GM23338 (cell line): ENCODE measurements around the gene ZSWIM9.
A peak's percentile ranks its signal among the peaks of the same experiment; 100 is the strongest.

Source experiments
- CREB1 ChIP-seq: fragments of 250-450 bp; sonication (Bioruptor Pico); IDR thresholded peaks from 2 replicates; pipeline ENCODE4 v1.5.0; 2020; ENCODE audit warnings: low read depth, mild to moderate bottlenecking, moderate library complexity
- EZH2 ChIP-seq: fragments of 200-600 bp; sonication (generic); IDR thresholded peaks from one replicate; pipeline ENCODE4 v1.8.0; 2017; ENCODE audit warnings: antibody characterized with exemption, mild to moderate bottlenecking, low read depth; ENCODE audit not compliant: unreplicated experiment
- EZH2phosphoT487 ChIP-seq: fragments of 200-600 bp; sonication (generic); IDR thresholded peaks from one replicate; pipeline ENCODE4 v1.8.1; 2018; ENCODE audit warnings: antibody characterized with exemption; ENCODE audit not compliant: unreplicated experiment
- JUNB ChIP-seq: IDR thresholded peaks from one replicate; pipeline ENCODE4 v1.6.1; 2016; ENCODE audit warnings: antibody characterized with exemption; ENCODE audit not compliant: unreplicated experiment
- NANOG ChIP-seq: IDR thresholded peaks from 2 replicates; pipeline ENCODE4 v1.6.1; 2016; ENCODE audit warnings: antibody characterized with exemption, borderline replicate concordance
- POLR2AphosphoS5 ChIP-seq: IDR thresholded peaks from 2 replicates; pipeline ENCODE4 v1.6.1; 2016; ENCODE audit warnings: antibody characterized with exemption, low read depth
- STAT1 ChIP-seq: IDR thresholded peaks from one replicate; pipeline ENCODE4 v1.6.1; 2016; ENCODE audit warnings: antibody characterized with exemption; ENCODE audit not compliant: unreplicated experiment
- ZNF114 ChIP-seq: fragments of 250-450 bp; sonication (Bioruptor Pico); IDR thresholded peaks from 2 replicates; pipeline ENCODE4 v1.5.0; 2020; ENCODE audit warnings: mild to moderate bottlenecking, moderate library complexity
- ZNF331 ChIP-seq: fragments of 250-450 bp; sonication (Bioruptor Pico); IDR thresholded peaks from 2 replicates; pipeline ENCODE4 v1.5.0; 2020; ENCODE audit warnings: low read depth, mild to moderate bottlenecking, moderate library complexity
- TF ChIP-seq, protein P1 (sequence below), 2 experiments: fragments of 200-600 bp in 1 of 2; sonication (generic) in 1 of 2; conservative IDR thresholded peaks; 2 replicates each; pipeline versions ENCODE4 v1.5.1 to v1.6.1; 2016 to 2017; ENCODE audit warnings: antibody characterized with exemption in 2 of 2, low read depth in 2 of 2, mild to moderate bottlenecking in 2 of 2, moderate library complexity in 1 of 2
- TF ChIP-seq, protein P2 (sequence below): IDR thresholded peaks from 2 replicates; pipeline ENCODE4 v1.6.1; 2016; ENCODE audit warnings: antibody characterized with exemption
- TF ChIP-seq, protein P3 (sequence below): IDR thresholded peaks from one replicate; pipeline ENCODE4 v1.6.1; 2018; ENCODE audit warnings: antibody characterized with exemption; ENCODE audit not compliant: unreplicated experiment
- TF ChIP-seq, protein P4 (sequence below): fragments of 250-450 bp; sonication (Bioruptor Pico); IDR thresholded peaks from 2 replicates; pipeline ENCODE4 v1.5.0; 2020; ENCODE audit warnings: mild to moderate bottlenecking, moderate library complexity

DNA sequence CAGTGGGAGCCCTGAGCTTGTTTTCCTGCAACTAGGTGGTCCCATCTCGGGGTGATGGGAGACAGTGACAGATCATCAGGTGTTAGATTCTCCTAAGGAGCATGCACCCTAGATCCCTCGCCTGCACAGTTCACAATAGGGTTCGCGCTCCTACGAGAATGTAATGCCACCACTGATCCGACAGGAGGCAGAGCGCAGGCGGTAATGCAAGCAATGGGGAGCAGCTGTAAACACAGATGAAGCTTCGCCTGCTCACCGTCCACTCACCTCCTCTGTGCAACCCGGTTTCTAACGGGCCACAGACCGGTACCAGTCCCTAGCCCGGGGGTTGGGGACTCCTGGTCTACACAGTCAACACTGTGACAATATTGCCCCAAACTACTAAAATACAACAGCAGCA is 46.5 kb downstream of the ZSWIM9 start:
- TF ChIP-seq EZH2 (no peak), ZNF114 (CRISPR knock-in tag) (no peak), JUNB (no peak), ZNF331 (CRISPR knock-in tag) (no peak), POLR2AphosphoS5 (no peak), STAT1 (no peak), EZH2phosphoT487 (no peak), NANOG (no peak), CREB1 (CRISPR knock-in tag) (no peak)
- TF ChIP-seq, protein P1, sequence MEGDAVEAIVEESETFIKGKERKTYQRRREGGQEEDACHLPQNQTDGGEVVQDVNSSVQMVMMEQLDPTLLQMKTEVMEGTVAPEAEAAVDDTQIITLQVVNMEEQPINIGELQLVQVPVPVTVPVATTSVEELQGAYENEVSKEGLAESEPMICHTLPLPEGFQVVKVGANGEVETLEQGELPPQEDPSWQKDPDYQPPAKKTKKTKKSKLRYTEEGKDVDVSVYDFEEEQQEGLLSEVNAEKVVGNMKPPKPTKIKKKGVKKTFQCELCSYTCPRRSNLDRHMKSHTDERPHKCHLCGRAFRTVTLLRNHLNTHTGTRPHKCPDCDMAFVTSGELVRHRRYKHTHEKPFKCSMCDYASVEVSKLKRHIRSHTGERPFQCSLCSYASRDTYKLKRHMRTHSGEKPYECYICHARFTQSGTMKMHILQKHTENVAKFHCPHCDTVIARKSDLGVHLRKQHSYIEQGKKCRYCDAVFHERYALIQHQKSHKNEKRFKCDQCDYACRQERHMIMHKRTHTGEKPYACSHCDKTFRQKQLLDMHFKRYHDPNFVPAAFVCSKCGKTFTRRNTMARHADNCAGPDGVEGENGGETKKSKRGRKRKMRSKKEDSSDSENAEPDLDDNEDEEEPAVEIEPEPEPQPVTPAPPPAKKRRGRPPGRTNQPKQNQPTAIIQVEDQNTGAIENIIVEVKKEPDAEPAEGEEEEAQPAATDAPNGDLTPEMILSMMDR (conservative IDR thresholded peaks at IDR 0.05; ENCODE audit: low read depth in 2 of 2): peak; percentile 63 to 76
- TF ChIP-seq, protein P2, sequence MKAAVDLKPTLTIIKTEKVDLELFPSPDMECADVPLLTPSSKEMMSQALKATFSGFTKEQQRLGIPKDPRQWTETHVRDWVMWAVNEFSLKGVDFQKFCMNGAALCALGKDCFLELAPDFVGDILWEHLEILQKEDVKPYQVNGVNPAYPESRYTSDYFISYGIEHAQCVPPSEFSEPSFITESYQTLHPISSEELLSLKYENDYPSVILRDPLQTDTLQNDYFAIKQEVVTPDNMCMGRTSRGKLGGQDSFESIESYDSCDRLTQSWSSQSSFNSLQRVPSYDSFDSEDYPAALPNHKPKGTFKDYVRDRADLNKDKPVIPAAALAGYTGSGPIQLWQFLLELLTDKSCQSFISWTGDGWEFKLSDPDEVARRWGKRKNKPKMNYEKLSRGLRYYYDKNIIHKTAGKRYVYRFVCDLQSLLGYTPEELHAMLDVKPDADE: no peak
- TF ChIP-seq, protein P3, sequence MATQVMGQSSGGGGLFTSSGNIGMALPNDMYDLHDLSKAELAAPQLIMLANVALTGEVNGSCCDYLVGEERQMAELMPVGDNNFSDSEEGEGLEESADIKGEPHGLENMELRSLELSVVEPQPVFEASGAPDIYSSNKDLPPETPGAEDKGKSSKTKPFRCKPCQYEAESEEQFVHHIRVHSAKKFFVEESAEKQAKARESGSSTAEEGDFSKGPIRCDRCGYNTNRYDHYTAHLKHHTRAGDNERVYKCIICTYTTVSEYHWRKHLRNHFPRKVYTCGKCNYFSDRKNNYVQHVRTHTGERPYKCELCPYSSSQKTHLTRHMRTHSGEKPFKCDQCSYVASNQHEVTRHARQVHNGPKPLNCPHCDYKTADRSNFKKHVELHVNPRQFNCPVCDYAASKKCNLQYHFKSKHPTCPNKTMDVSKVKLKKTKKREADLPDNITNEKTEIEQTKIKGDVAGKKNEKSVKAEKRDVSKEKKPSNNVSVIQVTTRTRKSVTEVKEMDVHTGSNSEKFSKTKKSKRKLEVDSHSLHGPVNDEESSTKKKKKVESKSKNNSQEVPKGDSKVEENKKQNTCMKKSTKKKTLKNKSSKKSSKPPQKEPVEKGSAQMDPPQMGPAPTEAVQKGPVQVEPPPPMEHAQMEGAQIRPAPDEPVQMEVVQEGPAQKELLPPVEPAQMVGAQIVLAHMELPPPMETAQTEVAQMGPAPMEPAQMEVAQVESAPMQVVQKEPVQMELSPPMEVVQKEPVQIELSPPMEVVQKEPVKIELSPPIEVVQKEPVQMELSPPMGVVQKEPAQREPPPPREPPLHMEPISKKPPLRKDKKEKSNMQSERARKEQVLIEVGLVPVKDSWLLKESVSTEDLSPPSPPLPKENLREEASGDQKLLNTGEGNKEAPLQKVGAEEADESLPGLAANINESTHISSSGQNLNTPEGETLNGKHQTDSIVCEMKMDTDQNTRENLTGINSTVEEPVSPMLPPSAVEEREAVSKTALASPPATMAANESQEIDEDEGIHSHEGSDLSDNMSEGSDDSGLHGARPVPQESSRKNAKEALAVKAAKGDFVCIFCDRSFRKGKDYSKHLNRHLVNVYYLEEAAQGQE: no peak
- TF ChIP-seq, protein P4, sequence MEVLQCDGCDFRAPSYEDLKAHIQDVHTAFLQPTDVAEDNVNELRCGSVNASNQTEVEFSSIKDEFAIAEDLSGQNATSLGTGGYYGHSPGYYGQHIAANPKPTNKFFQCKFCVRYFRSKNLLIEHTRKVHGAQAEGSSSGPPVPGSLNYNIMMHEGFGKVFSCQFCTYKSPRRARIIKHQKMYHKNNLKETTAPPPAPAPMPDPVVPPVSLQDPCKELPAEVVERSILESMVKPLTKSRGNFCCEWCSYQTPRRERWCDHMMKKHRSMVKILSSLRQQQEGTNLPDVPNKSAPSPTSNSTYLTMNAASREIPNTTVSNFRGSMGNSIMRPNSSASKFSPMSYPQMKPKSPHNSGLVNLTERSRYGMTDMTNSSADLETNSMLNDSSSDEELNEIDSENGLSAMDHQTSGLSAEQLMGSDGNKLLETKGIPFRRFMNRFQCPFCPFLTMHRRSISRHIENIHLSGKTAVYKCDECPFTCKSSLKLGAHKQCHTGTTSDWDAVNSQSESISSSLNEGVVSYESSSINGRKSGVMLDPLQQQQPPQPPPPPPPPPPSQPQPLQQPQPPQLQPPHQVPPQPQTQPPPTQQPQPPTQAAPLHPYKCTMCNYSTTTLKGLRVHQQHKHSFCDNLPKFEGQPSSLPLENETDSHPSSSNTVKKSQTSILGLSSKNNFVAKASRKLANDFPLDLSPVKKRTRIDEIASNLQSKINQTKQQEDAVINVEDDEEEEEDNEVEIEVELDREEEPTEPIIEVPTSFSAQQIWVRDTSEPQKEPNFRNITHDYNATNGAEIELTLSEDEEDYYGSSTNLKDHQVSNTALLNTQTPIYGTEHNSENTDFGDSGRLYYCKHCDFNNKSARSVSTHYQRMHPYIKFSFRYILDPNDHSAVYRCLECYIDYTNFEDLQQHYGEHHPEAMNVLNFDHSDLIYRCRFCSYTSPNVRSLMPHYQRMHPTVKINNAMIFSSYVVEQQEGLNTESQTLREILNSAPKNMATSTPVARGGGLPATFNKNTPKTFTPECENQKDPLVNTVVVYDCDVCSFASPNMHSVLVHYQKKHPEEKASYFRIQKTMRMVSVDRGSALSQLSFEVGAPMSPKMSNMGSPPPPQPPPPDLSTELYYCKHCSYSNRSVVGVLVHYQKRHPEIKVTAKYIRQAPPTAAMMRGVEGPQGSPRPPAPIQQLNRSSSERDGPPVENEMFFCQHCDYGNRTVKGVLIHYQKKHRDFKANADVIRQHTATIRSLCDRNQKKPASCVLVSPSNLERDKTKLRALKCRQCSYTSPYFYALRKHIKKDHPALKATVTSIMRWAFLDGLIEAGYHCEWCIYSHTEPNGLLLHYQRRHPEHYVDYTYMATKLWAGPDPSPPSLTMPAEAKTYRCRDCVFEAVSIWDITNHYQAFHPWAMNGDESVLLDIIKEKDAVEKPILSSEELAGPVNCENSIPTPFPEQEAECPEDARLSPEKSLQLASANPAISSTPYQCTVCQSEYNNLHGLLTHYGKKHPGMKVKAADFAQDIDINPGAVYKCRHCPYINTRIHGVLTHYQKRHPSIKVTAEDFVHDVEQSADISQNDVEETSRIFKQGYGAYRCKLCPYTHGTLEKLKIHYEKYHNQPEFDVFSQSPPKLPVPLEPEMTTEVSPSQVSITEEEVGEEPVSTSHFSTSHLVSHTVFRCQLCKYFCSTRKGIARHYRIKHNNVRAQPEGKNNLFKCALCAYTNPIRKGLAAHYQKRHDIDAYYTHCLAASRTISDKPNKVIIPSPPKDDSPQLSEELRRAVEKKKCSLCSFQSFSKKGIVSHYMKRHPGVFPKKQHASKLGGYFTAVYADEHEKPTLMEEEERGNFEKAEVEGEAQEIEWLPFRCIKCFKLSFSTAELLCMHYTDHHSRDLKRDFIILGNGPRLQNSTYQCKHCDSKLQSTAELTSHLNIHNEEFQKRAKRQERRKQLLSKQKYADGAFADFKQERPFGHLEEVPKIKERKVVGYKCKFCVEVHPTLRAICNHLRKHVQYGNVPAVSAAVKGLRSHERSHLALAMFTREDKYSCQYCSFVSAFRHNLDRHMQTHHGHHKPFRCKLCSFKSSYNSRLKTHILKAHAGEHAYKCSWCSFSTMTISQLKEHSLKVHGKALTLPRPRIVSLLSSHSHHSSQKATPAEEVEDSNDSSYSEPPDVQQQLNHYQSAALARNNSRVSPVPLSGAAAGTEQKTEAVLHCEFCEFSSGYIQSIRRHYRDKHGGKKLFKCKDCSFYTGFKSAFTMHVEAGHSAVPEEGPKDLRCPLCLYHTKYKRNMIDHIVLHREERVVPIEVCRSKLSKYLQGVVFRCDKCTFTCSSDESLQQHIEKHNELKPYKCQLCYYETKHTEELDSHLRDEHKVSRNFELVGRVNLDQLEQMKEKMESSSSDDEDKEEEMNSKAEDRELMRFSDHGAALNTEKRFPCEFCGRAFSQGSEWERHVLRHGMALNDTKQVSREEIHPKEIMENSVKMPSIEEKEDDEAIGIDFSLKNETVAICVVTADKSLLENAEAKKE (CRISPR knock-in tag): no peak
